ENCODE results near the gene CEP162. TPM values are rescaled to one million over a fixed set of nuclear protein-coding genes. Genes with fewer than 3 reads are reported as not detected.

CEP162 gene
- total and polyA plus RNA-seq, 10 of the 15 experiments (the other 5 are each of a cell fraction or from before 2014, with no cell fraction given) = 2.7 to 7.9 (median 4.5) TPM

GRCh38 chr6:84167457-84167856 is 60.0 kb downstream of the CEP162 start:
- Histone ChIP-seq H3K4me3 (no peak overlapping the region), H4K20me1 (ENCODE audit: control insufficient read depth, insufficient read depth) (no peaks in the 10 kb centered on the region), H3K36me3 (ENCODE audit: control insufficient read depth in 2 of 2, insufficient read depth in 2 of 2, low read length in 1 of 2) (no peaks in the 10 kb centered on the region), H3K4me1 (ENCODE audit: control insufficient read depth, insufficient read depth, low read length) (no peaks in the 10 kb centered on the region), H2AFZ (ENCODE audit: control insufficient read depth, low read depth, low read length) (no peak overlapping the region), H3K4me2 (ENCODE audit: control insufficient read depth, insufficient read depth) (no peak overlapping the region), H3K79me2 (ENCODE audit: control insufficient read depth, insufficient read depth, low read length) (no peaks in the 10 kb centered on the region), H3K27me3 (replicated peaks in 1 of 2; ENCODE audit: control insufficient read depth in 2 of 2, insufficient read depth in 2 of 2, low read length in 1 of 2) (no peaks in the 10 kb centered on the region), H3K9ac (ENCODE audit: control insufficient read depth, insufficient read depth, low read length) (no peak overlapping the region), H3K9me3 (replicated peaks; ENCODE audit: control insufficient read depth, insufficient read depth, low read length) (no peaks in the 10 kb centered on the region), H3K27ac (ENCODE audit: control insufficient read depth, insufficient read depth) (no peak overlapping the region)
- DNase-seq (ENCODE audit: low read depth, low spot score) (no peak), FAIRE-seq (no peak), ATAC-seq (no peak)
- TF ChIP-seq ZNF24 (IDR thresholded peaks at IDR 0.05) = no peak
- no peak for TF ChIP-seq HDGF (IDR thresholded peaks at IDR 0.05)
- no peak for TF ChIP-seq MXI1 (IDR thresholded peaks at IDR 0.05; ENCODE audit: low read depth, low read length)
- TF ChIP-seq, protein P1, sequence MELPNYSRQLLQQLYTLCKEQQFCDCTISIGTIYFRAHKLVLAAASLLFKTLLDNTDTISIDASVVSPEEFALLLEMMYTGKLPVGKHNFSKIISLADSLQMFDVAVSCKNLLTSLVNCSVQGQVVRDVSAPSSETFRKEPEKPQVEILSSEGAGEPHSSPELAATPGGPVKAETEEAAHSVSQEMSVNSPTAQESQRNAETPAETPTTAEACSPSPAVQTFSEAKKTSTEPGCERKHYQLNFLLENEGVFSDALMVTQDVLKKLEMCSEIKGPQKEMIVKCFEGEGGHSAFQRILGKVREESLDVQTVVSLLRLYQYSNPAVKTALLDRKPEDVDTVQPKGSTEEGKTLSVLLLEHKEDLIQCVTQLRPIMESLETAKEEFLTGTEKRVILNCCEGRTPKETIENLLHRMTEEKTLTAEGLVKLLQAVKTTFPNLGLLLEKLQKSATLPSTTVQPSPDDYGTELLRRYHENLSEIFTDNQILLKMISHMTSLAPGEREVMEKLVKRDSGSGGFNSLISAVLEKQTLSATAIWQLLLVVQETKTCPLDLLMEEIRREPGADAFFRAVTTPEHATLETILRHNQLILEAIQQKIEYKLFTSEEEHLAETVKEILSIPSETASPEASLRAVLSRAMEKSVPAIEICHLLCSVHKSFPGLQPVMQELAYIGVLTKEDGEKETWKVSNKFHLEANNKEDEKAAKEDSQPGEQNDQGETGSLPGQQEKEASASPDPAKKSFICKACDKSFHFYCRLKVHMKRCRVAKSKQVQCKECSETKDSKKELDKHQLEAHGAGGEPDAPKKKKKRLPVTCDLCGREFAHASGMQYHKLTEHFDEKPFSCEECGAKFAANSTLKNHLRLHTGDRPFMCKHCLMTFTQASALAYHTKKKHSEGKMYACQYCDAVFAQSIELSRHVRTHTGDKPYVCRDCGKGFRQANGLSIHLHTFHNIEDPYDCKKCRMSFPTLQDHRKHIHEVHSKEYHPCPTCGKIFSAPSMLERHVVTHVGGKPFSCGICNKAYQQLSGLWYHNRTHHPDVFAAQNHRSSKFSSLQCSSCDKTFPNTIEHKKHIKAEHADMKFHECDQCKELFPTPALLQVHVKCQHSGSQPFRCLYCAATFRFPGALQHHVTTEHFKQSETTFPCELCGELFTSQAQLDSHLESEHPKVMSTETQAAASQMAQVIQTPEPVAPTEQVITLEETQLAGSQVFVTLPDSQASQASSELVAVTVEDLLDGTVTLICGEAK (IDR thresholded peaks at IDR 0.05; ENCODE audit: borderline replicate concordance) = no peak
- no peak for TF ChIP-seq SREBF2 (IDR thresholded peaks at IDR 0.05; ENCODE audit: low read length)
- ChIA-PET CTCF (interaction anchor here (0.6 to 0.8 kb wide), 2 partner anchors 60 to 709 kb away, joined by 3 to 4 read pairs; partner anchors contain the start of gene CEP162), SMC1A (ENCODE audit: uncharacterized antibody, unreplicated experiment) (interaction anchor here (1.3 kb wide), 1 partner anchor 8 kb away, joined by 3 read pairs; no protein-coding TSS in a partner anchor), RAD21 (ENCODE audit: unreplicated experiment) (no interaction called here), POLR2A (no interaction called here)
- WGBS (ENCODE audit: insufficient coverage, insufficient replicate concordance, low lambda C conversion rate, missing lambda C conversion rate) = 100% methylated on average over 1 of the region's 1 CpG
- intact Hi-C loops (cut with micrococcal nuclease; ENCODE audit: unreplicated experiment) = no loop called here
- BruUV-seq (replicated peaks) = no TSS peak
- in situ Hi-C loops (cut with MboI) = no loop called here
